ENCODE data around the gene CALD1. TPM values are rescaled to one million over a fixed set of nuclear protein-coding genes. Genes with fewer than 3 reads are reported as not detected.

Gene CALD1
- total and polyA plus RNA-seq, 11 donors, result 89.6 to 186 (median 125) TPM

DNA sequence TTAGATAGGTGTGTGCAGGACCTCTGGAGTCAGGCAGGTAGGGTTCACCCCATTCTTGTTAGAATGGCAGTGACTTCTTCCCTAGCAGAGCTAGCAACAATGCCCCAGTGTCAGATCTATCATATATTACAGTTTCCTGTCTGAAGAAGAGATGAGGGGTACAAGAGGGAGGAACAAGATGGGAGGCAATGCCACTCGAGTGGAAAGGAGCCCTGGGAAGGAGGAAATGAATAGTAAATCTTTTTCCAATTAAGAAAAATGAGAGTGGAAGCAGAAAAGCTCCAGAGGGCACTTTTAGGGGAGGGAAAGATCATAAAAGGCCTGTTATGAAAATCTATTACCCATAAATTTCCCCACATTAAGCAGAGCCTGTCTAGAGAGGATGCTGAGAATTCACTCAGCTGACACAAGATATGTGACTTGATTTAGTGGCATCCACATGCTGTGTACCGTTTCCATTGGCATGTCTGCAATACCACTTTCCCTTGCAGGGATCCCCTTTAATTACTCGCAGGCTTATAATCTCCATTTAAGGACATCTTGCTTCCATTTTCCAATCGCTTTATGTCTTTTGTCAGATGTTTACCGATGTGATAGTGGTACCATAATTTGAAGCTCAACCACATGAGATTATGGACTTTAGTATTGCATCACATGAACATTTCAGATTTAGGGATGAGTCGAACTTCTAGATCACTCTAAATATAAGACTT lies 136.9 kb downstream of the CALD1 start:
- no peak for ATAC-seq
- DNase-seq, result no peak
- Histone ChIP-seq H3K27me3 (no peaks in the 10 kb centered on the region), H3K4me1 (peaks cover 7 to 56% (median 23%) of the 10 kb centered on the region in 12 donors), H3K36me3 (peaks cover 0 to 36% (median 11%) of the 10 kb centered on the region in 9 donors), H3K27ac (peak overlapping the region in 1 of 12 donors; percentile 55), H3K9me3 (no peaks in the 10 kb centered on the region), H3K4me3 (no peak overlapping the region)
- TF ChIP-seq POLR2A (IDR thresholded peaks at IDR 0.05) (no peak), CTCF (IDR thresholded peaks at IDR 0.05) (no peak)
- WGBS, 4 donors, result 84 to 89% (median 86%) methylated on average over 6 of the region's 6 CpGs
- intact Hi-C loops (cut with DNase I), result no loop called here

DNA sequence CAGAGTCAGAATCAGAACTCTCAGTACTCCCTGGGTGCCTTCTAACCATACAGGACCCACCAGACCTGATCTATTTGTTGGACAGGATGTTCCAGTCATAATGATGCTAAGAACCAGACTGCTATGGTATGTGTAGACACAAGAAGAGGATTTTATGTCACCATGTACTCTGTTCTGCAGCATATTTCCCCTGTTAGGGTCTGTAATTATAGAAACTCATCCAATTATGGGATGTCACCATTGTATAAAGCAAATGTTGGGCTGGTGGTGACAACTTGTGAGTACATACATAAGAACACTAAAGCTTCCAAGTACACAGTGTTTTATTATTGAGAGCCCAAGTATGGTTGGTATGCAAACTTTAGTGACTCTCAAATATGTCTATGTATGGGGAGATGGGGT lies 139.8 kb downstream of the CALD1 start:
- ATAC-seq, result peak; percentile 28 to 55 (median 36)
- intact Hi-C loops (cut with DNase I), result no loop called here

GRCh38 chr7:134920026-134920753 lies 140.8 kb downstream of the CALD1 start:
- no peaks in the 10 kb centered on the region for H3K27me3 ChIP-seq
- no peak overlapping the region for H3K4me3 ChIP-seq
- intact Hi-C loops (cut with DNase I), result no loop called here
- peak overlapping the region in 3 of 12 donors; percentile 2 to 22 (median 12) for H3K27ac ChIP-seq
- 72 to 78% (median 76%) methylated on average over 2 of the region's 2 CpGs for WGBS, 4 donors
- no peak for ATAC-seq
- DNase-seq, result no peak
- TF ChIP-seq CTCF (IDR thresholded peaks at IDR 0.05) (no peak), POLR2A (IDR thresholded peaks at IDR 0.05) (no peak)
- peaks cover 0 to 26% (median 10%) of the 10 kb centered on the region in 9 donors for H3K36me3 ChIP-seq
- H3K9me3 ChIP-seq, result peaks cover 0 to 4% (median 0%) of the 10 kb centered on the region in 12 donors
- peaks cover 7 to 49% (median 23%) of the 10 kb centered on the region in 12 donors for H3K4me1 ChIP-seq

More for the DNA sequence above, 139.8 kb downstream of the CALD1 start:
- Histone ChIP-seq H3K27ac (peak overlapping the region in 6 of 12 donors; percentile 2 to 43 (median 17)), H3K36me3 (peaks cover 0 to 32% (median 11%) of the 10 kb centered on the region in 9 donors), H3K4me3 (no peak overlapping the region), H3K27me3 (no peaks in the 10 kb centered on the region), H3K9me3 (no peaks in the 10 kb centered on the region), H3K4me1 (peaks cover 7 to 58% (median 25%) of the 10 kb centered on the region in 12 donors)
- no peak for DNase-seq
- TF ChIP-seq POLR2A (IDR thresholded peaks at IDR 0.05) (no peak), CTCF (IDR thresholded peaks at IDR 0.05) (no peak)
